ENCODE results near the gene B3GALNT2.

The B3GALNT2 gene

DNA sequence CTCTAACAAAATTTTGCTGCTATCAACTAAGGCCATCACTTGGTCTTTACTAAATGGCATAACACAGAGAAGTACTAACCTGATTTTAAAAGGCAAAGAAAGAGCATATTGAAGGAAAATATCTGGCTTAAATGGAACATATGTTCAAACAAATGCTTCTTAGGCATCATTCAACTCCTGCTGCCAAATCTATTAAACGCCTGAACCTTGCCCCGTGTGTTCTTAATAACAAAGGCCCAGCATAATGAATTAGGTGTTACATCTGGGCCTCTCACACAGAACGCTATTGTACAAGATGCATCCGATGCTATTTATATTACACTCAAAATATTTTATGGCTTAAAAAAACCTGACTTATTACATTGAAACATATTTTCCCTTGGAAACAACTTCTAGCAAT, 48.4 kb downstream of the B3GALNT2 start:
- H3K4me3 ChIP-seq (ENCODE audit: low read depth, low read length): no peak overlapping the region

DNA sequence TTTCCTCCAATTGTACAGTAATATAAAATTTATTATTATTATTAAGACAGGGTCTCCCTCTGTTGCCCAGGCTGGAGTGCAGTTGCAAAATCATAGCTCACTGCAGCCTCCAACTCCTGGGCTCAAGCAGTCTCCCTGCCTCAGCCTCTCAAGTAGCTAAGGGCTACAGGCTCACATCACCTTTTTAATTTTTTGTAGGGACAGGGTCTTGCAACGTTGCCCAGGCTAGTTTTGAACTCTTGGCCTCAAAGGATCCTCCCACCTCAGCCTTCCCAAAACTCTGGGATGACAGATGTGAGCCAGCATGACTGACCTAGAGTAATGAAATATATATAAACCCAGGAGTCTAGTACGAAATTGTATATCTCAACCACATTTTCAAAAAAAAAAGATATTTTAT, 49.2 kb downstream of the B3GALNT2 start:
- H3K4me3 ChIP-seq (ENCODE audit: low read depth, low read length): no peak overlapping the region

DNA sequence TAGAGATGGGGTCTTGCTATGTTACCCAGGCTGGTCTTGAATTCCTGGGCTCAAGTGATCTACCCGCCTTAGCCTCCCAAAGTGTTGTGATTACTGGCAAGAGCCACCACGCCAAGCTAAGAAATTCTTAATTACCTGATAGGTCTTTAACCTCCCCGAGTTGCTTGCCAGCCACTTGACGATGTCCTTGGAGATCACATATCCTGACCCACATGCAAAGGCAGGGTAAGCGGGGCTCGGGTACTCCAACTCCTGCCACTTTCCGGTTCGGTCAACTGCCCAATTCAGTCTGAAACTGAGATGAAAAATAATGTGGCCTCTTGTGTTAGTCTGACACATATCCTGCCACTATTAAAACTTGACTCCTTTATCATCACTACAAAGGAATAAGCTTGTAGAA, 50.2 kb downstream of the B3GALNT2 start:
- H3K4me3 ChIP-seq (ENCODE audit: low read depth, low read length): no peak overlapping the region

DNA sequence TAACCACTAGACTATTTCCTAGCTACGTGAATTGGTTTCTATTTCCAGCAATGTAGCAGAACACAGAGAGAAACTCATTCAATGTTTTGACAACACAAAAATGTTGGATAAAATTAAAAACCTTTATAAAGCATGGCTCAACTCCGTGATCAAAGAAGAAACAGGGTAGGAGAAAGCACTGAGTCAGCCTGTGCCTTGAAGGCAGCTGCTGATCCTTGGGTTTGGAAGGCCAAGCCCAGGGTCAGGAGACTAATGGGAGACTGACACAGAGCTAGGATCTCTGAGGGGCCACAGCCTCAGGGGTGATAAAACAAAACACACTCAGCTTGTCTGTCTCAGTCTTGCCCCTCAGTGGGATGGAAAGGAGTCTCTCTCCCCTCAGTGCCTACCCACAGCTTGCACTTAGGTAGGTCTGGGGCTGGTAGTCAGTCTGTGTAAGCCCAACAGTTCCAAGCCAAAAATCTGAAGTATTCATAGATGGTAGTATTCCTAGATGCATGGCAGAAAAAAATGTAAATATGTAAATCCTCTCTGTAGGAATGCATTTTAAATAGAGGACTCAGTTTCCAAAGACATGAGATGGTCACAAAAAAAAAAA, 53.3 kb downstream of the B3GALNT2 start:
- no peak overlapping the region for H3K4me3 ChIP-seq (ENCODE audit: low read depth, low read length)

DNA sequence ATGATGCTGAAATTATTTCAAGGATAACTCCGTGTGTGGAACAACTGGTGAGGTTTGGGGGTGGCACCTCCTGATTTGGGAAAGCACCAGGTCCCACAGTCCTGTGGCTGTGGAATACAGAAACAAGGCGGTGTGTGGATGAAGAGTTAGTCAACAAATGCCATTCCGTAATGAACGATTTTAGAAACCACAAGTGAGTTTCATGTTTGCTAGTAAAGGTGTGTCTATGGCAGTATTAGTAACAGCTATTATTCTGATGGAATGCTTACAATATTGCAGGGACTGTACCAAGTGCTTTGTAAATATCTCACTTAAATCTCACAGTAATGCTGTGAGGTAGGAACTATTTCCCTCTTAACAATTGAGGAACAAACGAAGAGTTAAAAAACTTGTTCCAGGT, 53.8 kb downstream of the B3GALNT2 start:
- H3K4me3 ChIP-seq (ENCODE audit: low read depth, low read length): no peak overlapping the region

DNA sequence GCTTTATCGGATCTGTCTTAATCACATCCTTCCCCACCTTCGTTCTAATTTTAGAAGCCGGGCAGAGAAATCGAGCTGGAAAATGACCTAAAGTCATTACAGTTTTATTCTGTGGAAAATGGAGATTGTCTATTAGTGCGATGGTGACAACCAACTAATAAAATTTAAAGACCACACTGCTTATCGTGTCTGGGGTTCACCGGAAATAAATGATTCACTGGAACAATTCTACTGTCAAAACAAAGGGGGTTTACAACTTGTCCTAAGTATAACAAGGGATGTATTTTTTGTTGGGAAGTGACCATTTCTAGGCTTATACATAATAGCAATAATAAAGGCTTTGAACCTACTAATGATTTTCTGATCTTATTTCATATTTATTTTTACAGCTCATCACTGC, 55.6 kb downstream of the B3GALNT2 start:
- no peak overlapping the region for H3K4me3 ChIP-seq (ENCODE audit: low read depth, low read length)

DNA sequence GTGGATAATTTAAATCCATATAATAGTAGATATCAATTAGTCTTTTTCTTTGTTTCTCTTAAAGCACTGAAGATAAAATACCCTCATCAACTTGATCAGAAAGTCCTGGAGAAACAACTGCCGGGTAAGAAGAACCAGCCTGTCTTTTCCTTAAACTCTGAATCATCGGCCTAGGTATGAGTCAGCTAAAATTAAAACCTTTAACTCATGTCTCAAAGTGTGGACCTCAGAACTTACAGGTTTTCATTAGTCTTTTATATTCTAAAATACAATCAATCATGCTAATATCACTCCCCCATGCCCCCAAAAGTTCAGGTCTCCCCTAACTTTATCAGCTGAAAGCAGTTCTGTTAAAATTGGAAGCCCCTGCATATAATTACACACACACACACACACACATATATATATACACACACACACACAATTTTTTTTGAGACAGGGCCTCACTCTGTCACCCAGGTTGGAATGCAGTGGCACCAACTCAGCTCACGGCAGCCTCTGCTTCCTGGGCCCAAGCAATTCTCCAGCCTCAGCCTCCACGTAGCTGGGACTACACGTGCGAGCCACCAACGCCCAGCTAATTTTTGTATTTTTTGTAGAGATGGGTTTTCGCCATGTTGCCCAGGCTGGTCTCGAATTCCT, 61.3 kb downstream of the B3GALNT2 start:
- H3K4me3 ChIP-seq (ENCODE audit: low read depth, low read length): no peak overlapping the region

DNA sequence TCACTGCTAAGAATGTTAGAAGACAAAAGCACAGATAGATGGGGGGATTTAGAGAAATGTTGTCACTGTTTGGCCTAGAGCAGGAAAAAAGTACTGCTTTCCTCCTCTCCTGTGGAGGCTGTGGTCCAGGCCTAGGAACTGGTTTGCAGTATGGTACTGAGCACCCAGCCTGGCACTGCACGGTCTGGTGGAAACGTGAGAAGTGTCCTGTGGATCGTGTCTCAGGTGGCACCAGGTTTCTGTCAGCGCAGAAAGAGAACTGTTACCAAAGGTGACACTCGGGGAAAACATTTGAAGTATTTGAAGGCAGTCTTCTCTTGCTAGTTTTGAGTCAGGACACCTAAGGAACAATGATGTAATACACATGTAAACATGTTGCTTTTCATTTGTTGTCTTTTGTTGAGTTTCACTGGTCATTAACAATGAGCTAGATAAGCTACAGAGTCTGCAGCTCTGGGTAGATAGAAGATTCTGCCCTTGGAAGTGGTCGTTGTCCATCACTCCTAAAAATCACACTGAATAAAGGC, 63.0 kb downstream of the B3GALNT2 start:
- H3K4me3 ChIP-seq (ENCODE audit: low read depth, low read length): no peak overlapping the region

DNA sequence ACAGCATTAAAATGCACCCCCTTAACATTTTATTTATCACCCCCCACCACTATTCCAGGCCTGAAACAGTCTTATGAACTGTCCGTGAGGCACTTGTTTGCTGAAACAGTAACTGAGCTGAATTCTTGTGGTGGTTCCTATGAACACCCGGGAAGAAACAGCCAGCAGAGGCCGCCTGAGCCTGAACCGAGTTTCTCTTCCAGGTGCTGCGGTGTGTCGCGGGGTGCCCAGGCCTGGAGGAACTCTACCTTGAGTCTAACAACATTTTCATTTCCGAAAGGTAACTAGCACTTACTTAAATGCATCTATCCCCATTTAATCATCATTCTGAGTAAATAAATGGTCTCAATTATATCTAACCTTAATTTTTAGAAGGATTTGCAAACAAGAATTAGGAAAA, 70.3 kb downstream of the B3GALNT2 start:
- no peak overlapping the region for H3K4me3 ChIP-seq (ENCODE audit: low read depth, low read length)

DNA sequence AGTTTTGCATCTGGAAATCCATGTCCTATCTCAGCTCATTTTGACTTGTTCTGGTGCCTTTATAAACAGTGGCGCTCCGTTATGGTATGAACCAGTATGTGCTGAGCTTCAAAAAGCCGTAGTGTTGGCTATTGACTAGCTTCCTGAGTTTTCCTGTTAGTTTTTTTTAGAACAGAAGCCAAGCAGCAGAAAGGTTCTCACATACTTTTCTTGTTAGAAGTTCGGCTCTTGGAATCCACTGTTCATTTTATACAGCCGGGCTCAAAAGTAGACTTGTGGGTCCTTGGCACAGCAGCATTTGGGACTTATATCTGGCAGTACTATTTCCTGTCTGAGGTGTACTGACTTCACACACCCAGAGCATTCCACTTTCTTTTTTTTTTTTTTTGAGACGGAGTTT, 73.3 kb downstream of the B3GALNT2 start:
- H3K4me3 ChIP-seq (ENCODE audit: low read depth, low read length): no peak overlapping the region

DNA sequence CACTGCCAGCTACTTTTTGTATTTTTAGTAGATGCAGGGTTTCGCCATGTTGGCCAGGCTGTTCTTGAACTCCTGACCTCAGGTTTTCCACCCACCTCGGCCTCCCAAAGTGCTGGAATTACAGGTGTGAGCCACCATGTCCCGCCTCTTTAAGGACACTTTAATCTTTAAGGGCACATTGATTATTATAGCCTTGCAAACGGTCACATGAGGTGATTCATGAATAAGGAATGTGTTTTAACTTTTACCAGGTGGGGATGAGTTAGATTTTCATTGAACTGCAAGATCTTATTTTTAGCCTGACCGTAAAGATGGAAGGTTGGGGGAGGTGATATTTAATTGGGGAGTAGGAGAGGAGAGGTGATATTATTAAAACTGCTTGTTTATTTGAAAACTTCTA, 75.1 kb downstream of the B3GALNT2 start:
- no peak overlapping the region for H3K4me3 ChIP-seq (ENCODE audit: low read depth, low read length)

DNA sequence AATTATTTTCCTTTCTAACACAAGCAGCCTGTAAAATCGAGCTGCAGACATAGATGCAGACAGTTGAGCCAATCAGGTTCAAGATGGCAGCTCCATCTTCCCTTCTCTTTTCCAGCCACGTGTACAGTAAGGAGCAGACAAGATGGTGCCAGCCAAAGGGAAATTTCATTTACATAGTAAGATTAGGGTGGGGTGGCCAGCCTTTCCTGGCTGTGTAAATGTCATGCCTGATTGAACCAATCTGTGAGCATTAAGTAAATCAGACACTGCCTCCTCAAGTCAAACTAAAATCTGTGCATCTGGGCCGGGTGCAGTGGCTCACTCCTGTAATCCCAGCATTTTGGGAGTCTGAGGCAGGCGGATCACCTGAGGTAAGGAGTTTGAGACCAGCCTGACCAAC, 76.8 kb downstream of the B3GALNT2 start:
- no peak overlapping the region for H3K4me3 ChIP-seq (ENCODE audit: low read depth, low read length)

DNA sequence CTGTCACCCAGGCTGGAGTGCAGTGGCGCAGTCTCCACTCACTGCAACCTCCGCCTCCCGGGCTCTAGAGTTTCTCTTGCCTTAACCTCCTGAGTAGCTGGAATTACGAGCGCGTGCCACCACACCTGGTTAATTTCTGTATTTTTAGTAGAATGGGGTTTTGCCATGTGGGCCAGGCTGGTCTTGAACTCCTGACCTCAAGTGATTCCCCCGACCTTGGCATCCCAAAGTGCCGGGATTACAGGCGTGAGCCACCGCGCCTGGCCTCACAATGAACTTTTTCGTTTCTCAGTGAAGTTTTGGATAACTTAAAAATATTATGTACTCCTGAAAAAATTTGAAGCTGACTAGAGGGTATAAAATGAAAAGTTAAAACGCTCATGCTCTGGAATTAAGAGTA, 77.6 kb downstream of the B3GALNT2 start:
- no peak overlapping the region for H3K4me3 ChIP-seq (ENCODE audit: low read depth, low read length)

DNA sequence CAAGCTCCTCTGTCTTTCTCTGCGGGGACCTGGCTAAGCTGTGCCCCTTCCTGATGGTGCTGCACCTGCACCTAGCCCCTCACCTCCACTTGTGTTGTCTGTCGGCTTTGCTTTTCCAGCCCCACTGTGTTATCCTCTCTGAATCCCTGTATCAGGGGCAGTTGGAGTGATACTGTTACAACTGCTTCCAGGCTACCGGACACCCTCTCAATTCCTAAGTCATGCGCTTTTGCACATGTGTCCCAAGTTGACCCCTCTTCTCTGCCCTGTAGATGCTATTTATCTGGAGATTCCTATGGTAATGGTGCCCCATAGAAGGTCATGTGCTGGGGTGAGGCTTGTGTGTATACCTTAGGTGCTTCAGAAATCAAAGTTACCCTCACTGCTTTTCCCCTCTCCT, 78.1 kb downstream of the B3GALNT2 start:
- H3K4me3 ChIP-seq (ENCODE audit: low read depth, low read length): no peak overlapping the region

DNA sequence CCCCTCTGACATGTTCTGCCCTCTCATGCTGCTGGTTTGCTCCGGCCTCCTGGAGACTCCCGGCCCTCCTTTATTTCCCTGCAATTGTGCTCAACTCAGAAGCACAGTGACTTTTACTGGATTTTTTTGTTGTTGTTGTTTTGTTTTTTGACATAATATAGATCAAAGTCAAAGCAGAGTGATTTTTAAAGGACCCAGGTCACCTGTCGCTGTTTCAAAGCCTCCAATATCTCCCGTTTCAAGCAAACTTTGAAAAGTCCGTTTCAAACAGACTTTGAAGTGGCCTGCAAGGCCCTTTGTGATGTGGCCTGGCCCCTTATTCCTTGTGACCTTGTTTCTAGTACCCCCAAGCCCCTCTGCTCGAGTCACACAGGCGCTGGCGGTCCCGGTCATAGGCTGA, 78.9 kb downstream of the B3GALNT2 start:
- no peak overlapping the region for H3K4me3 ChIP-seq (ENCODE audit: low read depth, low read length)

DNA sequence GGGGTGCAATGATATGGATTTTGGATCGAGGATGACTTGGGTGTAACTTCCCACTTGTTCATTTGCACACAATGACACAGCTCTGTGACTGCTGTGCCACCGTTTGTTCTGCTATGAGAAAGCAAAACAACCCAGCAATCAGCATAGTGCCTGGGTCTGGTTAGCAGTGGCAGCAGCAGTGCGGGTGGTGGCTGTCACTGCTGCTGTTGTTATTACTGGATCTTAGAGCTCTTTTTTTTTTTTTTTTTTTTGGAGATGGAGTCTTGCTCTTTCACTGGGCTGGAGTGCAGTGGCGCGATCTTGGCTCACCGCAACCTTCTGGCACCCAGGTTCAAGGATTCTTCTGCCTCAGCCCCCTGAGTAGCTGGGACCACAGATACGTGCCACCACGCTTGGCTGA, 80.2 kb downstream of the B3GALNT2 start:
- H3K4me3 ChIP-seq (ENCODE audit: low read depth, low read length): no peak overlapping the region

DNA sequence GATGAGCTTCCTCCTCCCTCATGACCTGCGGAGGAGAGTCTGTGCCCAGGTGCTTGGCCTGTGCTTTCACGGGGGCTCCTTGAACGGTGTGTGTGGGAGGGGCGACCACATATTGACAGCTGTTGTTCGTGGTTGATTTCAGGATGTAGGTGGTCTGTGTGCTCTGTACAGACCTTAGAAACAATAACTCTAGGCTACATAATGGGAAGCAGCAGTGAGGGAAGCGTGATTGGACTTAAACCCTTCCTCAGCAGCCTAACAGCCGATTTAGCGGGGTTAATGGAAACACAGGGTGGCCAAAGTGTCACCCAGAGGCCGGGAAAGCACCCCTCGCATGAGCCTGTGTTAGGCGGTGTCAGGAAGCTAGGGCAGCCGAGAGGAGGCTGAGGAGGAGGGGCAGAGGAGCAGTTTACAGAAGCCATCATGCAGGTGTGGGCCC, 81.0 kb downstream of the B3GALNT2 start:
- no peak overlapping the region for H3K4me3 ChIP-seq (ENCODE audit: low read depth, low read length)

DNA sequence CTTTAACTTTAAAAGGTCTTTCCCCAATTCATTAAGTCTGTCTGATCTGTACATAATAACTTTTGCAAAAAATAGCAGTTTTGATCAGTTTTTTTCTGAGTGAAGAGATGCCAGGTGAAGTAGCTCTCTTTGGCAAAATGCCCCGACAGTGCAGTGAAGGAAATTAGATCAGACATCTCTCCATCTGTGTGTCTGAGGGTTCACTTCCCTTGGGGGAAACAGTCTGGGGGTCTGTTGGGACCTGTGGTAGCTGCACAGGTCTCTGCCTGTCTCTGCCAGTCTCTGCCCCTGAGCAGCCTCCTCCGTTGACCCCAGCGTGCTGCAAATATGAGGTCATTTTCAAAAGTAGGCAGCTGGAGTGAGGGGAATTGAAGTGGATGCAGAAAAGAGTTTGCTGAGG, 82.5 kb downstream of the B3GALNT2 start:
- H3K4me3 ChIP-seq (ENCODE audit: low read depth, low read length): no peak overlapping the region

DNA sequence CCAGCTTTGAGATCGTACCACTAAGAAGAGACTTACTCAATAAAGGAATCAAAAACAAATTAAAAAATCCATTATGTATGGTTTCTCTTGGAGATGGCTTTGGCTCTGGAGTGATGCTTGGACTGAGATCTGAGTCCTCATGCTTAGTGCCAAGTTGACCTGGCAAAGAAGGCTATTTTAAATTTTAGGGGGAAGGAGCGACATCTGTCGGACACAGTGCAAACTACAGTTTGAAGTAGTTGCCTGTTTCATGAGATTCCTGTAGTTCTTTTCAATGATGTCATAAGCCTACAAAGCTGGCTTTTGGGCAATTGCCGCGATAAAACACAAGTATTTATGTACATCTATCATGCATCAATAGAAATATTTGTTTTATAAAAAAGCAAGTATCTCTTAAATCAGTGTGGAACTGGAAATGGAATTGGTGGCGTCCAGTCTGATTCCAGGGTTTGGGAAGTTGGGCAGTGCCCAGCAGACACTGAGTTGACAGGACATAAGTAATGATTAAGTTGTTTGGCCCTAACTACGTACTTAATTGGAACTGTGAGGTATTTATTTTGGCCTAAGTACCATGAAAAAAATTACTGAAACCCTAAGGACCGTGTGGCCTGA, 87.1 kb downstream of the B3GALNT2 start:
- H3K4me3 ChIP-seq (ENCODE audit: low read depth, low read length): no peak overlapping the region

DNA sequence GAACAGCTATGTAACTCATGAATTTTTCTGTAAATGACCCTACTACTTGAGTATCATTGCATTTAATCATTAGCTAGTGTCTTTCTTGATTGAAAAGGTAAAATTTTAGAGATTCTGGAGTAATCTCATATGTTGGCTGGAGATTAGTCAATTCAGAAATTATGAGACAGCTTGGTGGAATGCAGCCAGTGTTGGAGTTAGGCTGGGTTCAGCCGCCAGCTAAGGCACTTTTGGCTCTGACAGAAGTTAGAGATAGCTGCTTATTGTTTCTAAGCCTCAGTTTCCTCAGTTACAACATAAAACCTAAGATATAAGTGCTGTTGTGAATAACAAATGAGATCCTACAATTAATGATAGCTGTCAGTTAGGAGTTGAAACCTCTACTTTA, 87.6 kb downstream of the B3GALNT2 start:
- H3K4me3 ChIP-seq (ENCODE audit: low read depth, low read length): no peak overlapping the region

DNA sequence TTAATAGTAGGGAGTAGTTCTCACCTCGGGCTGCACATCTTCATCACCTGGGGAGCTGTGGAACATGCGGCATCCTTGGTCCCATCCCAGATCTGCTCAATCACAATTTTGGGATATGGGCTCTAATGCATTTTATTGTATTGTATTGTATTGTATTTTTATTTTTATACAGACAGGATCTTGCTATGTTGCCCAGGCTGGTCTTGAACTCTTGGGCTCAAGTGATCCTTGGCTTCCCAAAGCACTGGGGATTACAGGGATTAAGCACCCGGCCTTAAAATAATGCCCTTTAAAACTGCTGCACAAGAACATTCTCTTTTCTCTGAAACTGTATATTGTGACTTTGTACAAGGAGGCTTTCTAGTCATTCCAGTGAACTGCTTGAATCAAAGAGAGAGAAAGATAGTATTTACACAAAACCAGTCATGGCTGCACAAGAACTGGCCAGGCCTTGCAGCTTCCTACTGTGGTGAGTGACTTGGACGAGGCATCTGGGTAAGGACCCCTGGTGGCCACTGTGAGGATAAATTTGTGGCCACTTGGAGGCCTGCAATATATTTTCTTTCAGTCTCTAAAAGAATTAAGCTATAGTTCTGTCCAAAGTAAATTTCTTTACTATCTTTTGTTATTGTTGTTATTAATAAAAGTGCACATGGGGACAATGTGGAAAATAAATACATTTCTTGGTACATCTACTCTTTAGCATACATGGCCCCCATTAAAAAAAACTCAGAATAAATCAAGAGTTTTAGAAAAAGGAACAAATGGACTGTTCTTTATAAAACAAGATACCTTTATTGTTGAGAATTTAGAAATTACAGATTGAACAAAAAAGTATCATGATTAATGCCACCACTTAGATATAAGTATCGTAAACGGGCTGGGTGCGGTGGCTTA, 89.0 kb downstream of the B3GALNT2 start:
- no peak overlapping the region for H3K4me3 ChIP-seq (ENCODE audit: low read depth, low read length)
